HCT116 (cell line): ENCODE measurements around the gene PSMB7.
A peak's percentile ranks its signal among the peaks of the same experiment; 100 is the strongest.

Source experiments
- CEBPB ChIP-seq: IDR thresholded peaks from 2 replicates; pipeline ENCODE4 v1.6.1; 2012; ENCODE audit warnings: low read depth
- JUND ChIP-seq: IDR thresholded peaks from 2 replicates; pipeline ENCODE4 v1.6.1; 2012
- POLR2A ChIP-seq: IDR thresholded peaks from 2 replicates; pipeline ENCODE4 v1.7.0; 2011; ENCODE audit warnings: borderline replicate concordance; ENCODE audit not compliant: insufficient read depth, insufficient read length; ENCODE audit errors: extremely low read depth
- SIN3A ChIP-seq: IDR thresholded peaks from 2 replicates; pipeline ENCODE4 v1.6.1; 2012; ENCODE audit warnings: low read depth
- SP1 ChIP-seq: IDR thresholded peaks from 2 replicates; pipeline ENCODE4 v1.6.1; 2012; ENCODE audit warnings: low read depth
- TCF7L2 ChIP-seq: IDR thresholded peaks from 2 replicates; pipeline ENCODE4 v1.7.0; 2011; ENCODE audit warnings: borderline replicate concordance, inconsistent platforms; ENCODE audit not compliant: insufficient read depth, insufficient read length; ENCODE audit errors: extremely low read depth
- YY1 ChIP-seq: IDR thresholded peaks from 2 replicates; pipeline ENCODE4 v1.6.1; 2011; ENCODE audit warnings: low read length, low read depth, moderate library complexity, mild to moderate bottlenecking; ENCODE audit not compliant: insufficient replicate concordance; ENCODE audit errors: extremely low read depth
- ZNF274 ChIP-seq: fragments of 200-500 bp; sonication (Bioruptor generic); IDR thresholded peaks from 2 replicates; pipeline ENCODE4 v1.6.1; 2014; ENCODE audit warnings: mild to moderate bottlenecking, low read depth, low read length, inconsistent platforms
- TF ChIP-seq, protein P1 (sequence below), 3 experiments: fragments of 200-600 bp in 1 of 3; sonication (generic) in 1 of 3; IDR thresholded peaks in 2 of 3; conservative IDR thresholded peaks in 1 of 3; 2 replicates each; pipeline ENCODE4 v1.5.1; 2012 to 2017; ENCODE audit warnings: low read depth in 2 of 3, low read length in 2 of 3, antibody characterized with exemption in 1 of 3, borderline replicate concordance in 1 of 3, control low read depth in 1 of 3, mild to moderate bottlenecking in 1 of 3, mixed read lengths in 1 of 3, mixed run types in 1 of 3, moderate library complexity in 1 of 3; ENCODE audit not compliant: insufficient read depth in 1 of 3
- TF ChIP-seq, protein P2 (sequence below): IDR thresholded peaks from 2 replicates; pipeline ENCODE4 v1.6.1; 2011; ENCODE audit warnings: mild to moderate bottlenecking, low read length, moderate library complexity; ENCODE audit not compliant: insufficient replicate concordance; ENCODE audit errors: extremely low read depth

DNA sequence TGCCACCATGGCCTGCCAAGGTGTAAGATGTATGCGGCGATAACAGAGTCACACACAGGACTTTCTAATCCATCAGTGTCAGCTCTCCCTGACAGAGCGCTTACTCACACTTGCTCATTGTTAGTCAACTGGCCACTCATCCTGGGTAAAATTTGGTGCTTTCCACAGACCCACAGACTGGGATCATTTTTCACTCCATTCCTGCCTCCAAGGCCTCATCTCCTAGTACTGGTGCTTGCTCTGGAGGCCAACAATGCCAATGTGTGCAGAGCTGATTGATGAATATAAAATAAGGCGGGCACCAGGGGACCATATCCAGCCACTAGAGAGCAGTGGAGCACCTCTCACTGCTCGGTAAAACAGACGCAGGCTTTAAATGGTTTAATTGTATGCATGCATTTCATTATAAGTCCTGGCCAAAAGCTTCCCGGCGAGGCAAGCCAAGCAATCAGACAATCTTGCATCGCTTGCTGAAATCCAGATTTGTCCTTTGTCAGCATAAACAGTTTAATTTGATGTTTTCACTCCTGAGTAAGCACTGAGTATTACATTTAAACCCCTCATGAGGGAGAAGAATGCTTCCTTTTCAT, 22.3 kb downstream of the PSMB7 start:
- TF ChIP-seq, protein P1, sequence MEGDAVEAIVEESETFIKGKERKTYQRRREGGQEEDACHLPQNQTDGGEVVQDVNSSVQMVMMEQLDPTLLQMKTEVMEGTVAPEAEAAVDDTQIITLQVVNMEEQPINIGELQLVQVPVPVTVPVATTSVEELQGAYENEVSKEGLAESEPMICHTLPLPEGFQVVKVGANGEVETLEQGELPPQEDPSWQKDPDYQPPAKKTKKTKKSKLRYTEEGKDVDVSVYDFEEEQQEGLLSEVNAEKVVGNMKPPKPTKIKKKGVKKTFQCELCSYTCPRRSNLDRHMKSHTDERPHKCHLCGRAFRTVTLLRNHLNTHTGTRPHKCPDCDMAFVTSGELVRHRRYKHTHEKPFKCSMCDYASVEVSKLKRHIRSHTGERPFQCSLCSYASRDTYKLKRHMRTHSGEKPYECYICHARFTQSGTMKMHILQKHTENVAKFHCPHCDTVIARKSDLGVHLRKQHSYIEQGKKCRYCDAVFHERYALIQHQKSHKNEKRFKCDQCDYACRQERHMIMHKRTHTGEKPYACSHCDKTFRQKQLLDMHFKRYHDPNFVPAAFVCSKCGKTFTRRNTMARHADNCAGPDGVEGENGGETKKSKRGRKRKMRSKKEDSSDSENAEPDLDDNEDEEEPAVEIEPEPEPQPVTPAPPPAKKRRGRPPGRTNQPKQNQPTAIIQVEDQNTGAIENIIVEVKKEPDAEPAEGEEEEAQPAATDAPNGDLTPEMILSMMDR (IDR thresholded peaks at IDR 0.05 in 2 of 3, conservative IDR thresholded peaks at IDR 0.05 in 1 of 3; ENCODE audit: borderline replicate concordance in 1 of 3, insufficient read depth in 1 of 3, low read depth in 2 of 3, low read length in 2 of 3), result peak; percentile 20 to 62 (median 51); a peak in 4 of 6 replicates
- no peak for TF ChIP-seq POLR2A
- no peak for TF ChIP-seq SIN3A
- no peak for TF ChIP-seq CEBPB
- TF ChIP-seq TCF7L2, result no peak
- no peak for TF ChIP-seq YY1
- TF ChIP-seq, protein P2, sequence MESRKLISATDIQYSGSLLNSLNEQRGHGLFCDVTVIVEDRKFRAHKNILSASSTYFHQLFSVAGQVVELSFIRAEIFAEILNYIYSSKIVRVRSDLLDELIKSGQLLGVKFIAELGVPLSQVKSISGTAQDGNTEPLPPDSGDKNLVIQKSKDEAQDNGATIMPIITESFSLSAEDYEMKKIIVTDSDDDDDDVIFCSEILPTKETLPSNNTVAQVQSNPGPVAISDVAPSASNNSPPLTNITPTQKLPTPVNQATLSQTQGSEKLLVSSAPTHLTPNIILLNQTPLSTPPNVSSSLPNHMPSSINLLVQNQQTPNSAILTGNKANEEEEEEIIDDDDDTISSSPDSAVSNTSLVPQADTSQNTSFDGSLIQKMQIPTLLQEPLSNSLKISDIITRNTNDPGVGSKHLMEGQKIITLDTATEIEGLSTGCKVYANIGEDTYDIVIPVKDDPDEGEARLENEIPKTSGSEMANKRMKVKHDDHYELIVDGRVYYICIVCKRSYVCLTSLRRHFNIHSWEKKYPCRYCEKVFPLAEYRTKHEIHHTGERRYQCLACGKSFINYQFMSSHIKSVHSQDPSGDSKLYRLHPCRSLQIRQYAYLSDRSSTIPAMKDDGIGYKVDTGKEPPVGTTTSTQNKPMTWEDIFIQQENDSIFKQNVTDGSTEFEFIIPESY, result no peak
- TF ChIP-seq JUND, result peak; percentile 42
- TF ChIP-seq SP1, result peak; percentile 35
- TF ChIP-seq ZNF274, result no peak
